K562 (cell line): Measurements from ENCODE around the gene CYSTM1. TPM values are rescaled to one million over a fixed set of nuclear protein-coding genes. Genes with fewer than 3 reads are reported as not detected.
A peak's percentile ranks its signal among the peaks of the same experiment; 100 is the strongest.

Source experiments
- CCNT2 ChIP-seq: IDR thresholded peaks from 2 replicates; pipeline ENCODE4 v1.6.1; 2011; ENCODE audit warnings: borderline replicate concordance, low read depth, mild to moderate bottlenecking, moderate library complexity, mixed read lengths, low read length; ENCODE audit not compliant: insufficient read length; ENCODE audit errors: extremely low read depth
- CXXC5 ChIP-seq: fragments of 250-450 bp; sonication (Bioruptor Pico); IDR thresholded peaks from 2 replicates; pipeline ENCODE4 v1.8.0; 2022; ENCODE audit warnings: inconsistent platforms, mild to moderate bottlenecking, moderate library complexity
- EP400 ChIP-seq: fragments of 450-650 bp; IDR thresholded peaks from 2 replicates; pipeline ENCODE4 v1.6.1; 2017; ENCODE audit warnings: antibody characterized with exemption, mild to moderate bottlenecking, moderate library complexity
- FOXJ2 ChIP-seq: fragments of 200-800 bp; sonication (Bioruptor generic); IDR thresholded peaks from 2 replicates; pipeline ENCODE4 v1.6.1; 2016; ENCODE audit warnings: missing genetic modification characterization, missing compliant biosample characterization
- HCFC1 ChIP-seq: IDR thresholded peaks from 2 replicates; pipeline ENCODE4 v1.6.1; 2012; ENCODE audit warnings: low read depth, low read length, improper control_type of control experiment
- HNRNPL ChIP-seq: fragments of 200-400 bp; formaldehyde crosslinking; IDR thresholded peaks from 2 replicates; pipeline ENCODE4 v1.6.1; 2017; ENCODE audit warnings: low read depth, mild to moderate bottlenecking, low read length
- MTA3 ChIP-seq: fragments of 450-650 bp; formaldehyde crosslinking; IDR thresholded peaks from 2 replicates; pipeline ENCODE4 v1.6.1; 2017; ENCODE audit warnings: mild to moderate bottlenecking, borderline replicate concordance
- NELFE ChIP-seq: IDR thresholded peaks from 2 replicates; pipeline ENCODE4 v1.6.1; 2011; ENCODE audit warnings: mild to moderate bottlenecking; ENCODE audit not compliant: insufficient read depth, insufficient read length
- PRMT5 ChIP-seq: sonication (generic); formaldehyde crosslinking; IDR thresholded peaks from 2 replicates; pipeline ENCODE4 v1.5.0; 2020; ENCODE audit warnings: missing genetic modification reagents
- PURB ChIP-seq: sonication (generic); formaldehyde crosslinking; IDR thresholded peaks from 2 replicates; pipeline ENCODE4 v1.9.0; 2021; ENCODE audit warnings: low read depth, mild to moderate bottlenecking, missing genetic modification reagents
- RCOR1 ChIP-seq, 2 experiments: IDR thresholded peaks; 2 replicates each; pipeline ENCODE4 v1.6.1; 2012; ENCODE audit warnings: low read depth in 2 of 2, low read length in 2 of 2, borderline replicate concordance in 1 of 2, improper control_type of control experiment in 1 of 2
- SMAD3 ChIP-seq: fragments of 450-650 bp; formaldehyde crosslinking; conservative IDR thresholded peaks from 2 replicates; pipeline ENCODE4 v1.4.0; 2020; ENCODE audit warnings: mild to moderate bottlenecking
- SREBF2 ChIP-seq: sonication (generic); formaldehyde crosslinking; IDR thresholded peaks from 2 replicates; pipeline ENCODE4 v1.4.0; 2020; ENCODE audit warnings: mild to moderate bottlenecking, missing genetic modification reagents
- SUPT5H ChIP-seq: fragments of 450-650 bp; IDR thresholded peaks from 2 replicates; pipeline ENCODE4 v1.6.1; 2016
- TBL1XR1 ChIP-seq, 2 experiments: IDR thresholded peaks; 2 replicates each; pipeline ENCODE4 v1.6.1; 2012; ENCODE audit warnings: improper control_type of control experiment in 2 of 2, low read length in 2 of 2, mild to moderate bottlenecking in 1 of 2
- ZNF232 ChIP-seq: sonication (generic); formaldehyde crosslinking; IDR thresholded peaks from 2 replicates; pipeline ENCODE4 v1.8.0; 2022; ENCODE audit warnings: mild to moderate bottlenecking, missing genetic modification reagents
- ZNF24 ChIP-seq: fragments of 450-650 bp; IDR thresholded peaks from 2 replicates; pipeline ENCODE4 v1.6.1; 2016
- polyA plus RNA-seq, 8 experiments: library from polyadenylated mRNA; depleted of rRNA in 4 of 8; stranded (reverse) in 5 of 8; unstranded in 3 of 8; fragments of >200 nt; fragmentation: Nextera tagmentation in 2 of 8; fragmentation: Illumina TruSeq in 1 of 8; extraction: Ambion mirVana in 2 of 8; extraction: Trizol in 1 of 8; gene quantifications; 2 replicates each; pipeline versions ENCODE4 v1.2.1 to v1.2.3, GENCODE V29; 2011 to 2014; ENCODE audit warnings: inconsistent platforms in 1 of 8, missing spikeins in 1 of 8
- total RNA-seq, 7 experiments: library from RNA; depleted of rRNA in 6 of 7; stranded (reverse); fragments of >200 nt in 6 of 7; fragmentation: Illumina TruSeq in 2 of 7; extraction: Trizol in 2 of 7; gene quantifications; 2 replicates each; pipeline versions ENCODE4 v1.2.1 to v1.2.3, GENCODE V29; 2011 to 2021; ENCODE audit warnings: low replicate concordance in 1 of 7
- TF ChIP-seq, protein P1 (sequence below), 2 experiments: fragments of 200-800 bp in 1 of 2; sonication (Bioruptor generic) in 1 of 2; sonication (generic) in 1 of 2; formaldehyde crosslinking in 1 of 2; IDR thresholded peaks in 1 of 2; conservative IDR thresholded peaks in 1 of 2; 2 replicates each; pipeline versions ENCODE4 v1.5.0 to v1.6.1; 2016 to 2020; ENCODE audit warnings: missing compliant biosample characterization in 1 of 2, missing genetic modification characterization in 1 of 2, missing genetic modification reagents in 1 of 2
- TF ChIP-seq, protein P2 (sequence below): fragments of 450-650 bp; conservative IDR thresholded peaks from 2 replicates; pipeline ENCODE4 v1.6.1; 2016; ENCODE audit warnings: missing genetic modification characterization, low read depth, mild to moderate bottlenecking, control low read depth, missing compliant biosample characterization
- TF ChIP-seq, protein P3 (sequence below): fragments of 250-450 bp; sonication (Bioruptor Pico); IDR thresholded peaks from 2 replicates; pipeline ENCODE4 v1.4.0; 2020
- TF ChIP-seq, protein P4 (sequence below): fragments of 450-650 bp; IDR thresholded peaks from 2 replicates; pipeline ENCODE4 v1.6.1; 2016; ENCODE audit warnings: borderline replicate concordance

The CYSTM1 gene
- total and polyA plus RNA-seq, 9 of the 15 experiments (the other 6 are each of a cell fraction or from before 2014, with no cell fraction given) = 76.1 to 422 (median 108) TPM

DNA sequence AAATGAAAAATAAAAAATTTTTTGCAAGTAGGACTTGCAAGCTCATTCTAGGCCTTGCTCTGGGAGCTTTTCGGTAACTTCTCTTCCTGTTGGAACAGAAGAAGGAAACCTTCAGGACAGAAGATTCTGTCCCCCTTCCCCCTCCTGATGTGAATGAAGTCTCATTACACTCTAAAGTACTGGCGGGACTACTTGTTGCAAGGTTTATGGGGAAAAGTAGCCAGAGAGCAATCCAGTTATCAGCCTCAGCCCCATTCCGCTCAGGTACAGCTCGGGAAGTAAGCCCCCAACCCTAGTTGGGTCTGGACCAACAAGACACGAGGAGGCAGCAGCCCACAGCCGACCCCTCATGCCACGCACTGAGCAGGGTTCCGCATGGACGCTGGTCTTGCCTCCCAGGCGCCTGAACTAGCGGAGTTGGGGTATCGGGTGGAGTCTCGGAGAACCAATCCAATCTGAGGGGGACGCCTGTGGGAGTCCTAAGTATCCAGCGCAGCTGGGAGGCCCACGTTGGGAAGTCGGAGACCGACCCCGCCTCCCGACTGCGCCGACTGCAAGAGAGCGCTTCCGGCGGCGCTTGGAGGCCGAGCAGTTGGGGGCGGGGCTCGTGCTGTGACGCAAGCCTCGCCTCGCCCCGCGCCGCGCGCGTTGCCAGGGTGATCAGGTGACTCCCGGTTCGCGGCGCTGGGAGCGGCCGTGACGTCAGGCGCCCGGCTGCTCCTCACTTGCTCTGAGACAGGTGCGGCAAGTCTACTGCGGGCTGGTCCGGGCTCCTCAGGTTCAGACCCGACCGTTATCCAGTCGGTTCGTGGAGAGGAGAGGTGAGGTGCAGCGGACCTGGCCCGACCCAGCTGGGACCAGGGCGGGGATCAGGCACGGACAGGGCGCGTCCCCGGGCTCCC, at the start of gene CYSTM1 (continued):
- TF ChIP-seq CCNT2 (peak; percentile 91), HCFC1 (0 out of 2 replicates have a peak, but pooled peaks have one; percentile 27), PURB (CRISPR knock-in tag) (no peak), SREBF2 (CRISPR knock-in tag) (no peak), SUPT5H (peak; percentile 82), EP400 (peak; percentile 76), MTA3 (peak; percentile 76), HNRNPL (no peak), FOXJ2 (tag) (peak; percentile 85; the same call in 1 of the 2 replicates), ZNF24 (no peak), RCOR1 (IDR thresholded peaks at IDR 0.05; ENCODE audit: borderline replicate concordance in 1 of 2, low read depth in 2 of 2, low read length in 2 of 2) (no peak), SMAD3 (CRISPR knock-in tag) (no peak), PRMT5 (CRISPR knock-in tag) (no peak), CXXC5 (peak; percentile 98), TBL1XR1 (IDR thresholded peaks at IDR 0.05; ENCODE audit: low read length in 2 of 2) (0 out of 4 replicates have a peak, but pooled peaks of 1 of the 2 experiments have one; percentile 9), ZNF232 (CRISPR knock-in tag) (no peak), NELFE (no peak)
- TF ChIP-seq, protein P1, sequence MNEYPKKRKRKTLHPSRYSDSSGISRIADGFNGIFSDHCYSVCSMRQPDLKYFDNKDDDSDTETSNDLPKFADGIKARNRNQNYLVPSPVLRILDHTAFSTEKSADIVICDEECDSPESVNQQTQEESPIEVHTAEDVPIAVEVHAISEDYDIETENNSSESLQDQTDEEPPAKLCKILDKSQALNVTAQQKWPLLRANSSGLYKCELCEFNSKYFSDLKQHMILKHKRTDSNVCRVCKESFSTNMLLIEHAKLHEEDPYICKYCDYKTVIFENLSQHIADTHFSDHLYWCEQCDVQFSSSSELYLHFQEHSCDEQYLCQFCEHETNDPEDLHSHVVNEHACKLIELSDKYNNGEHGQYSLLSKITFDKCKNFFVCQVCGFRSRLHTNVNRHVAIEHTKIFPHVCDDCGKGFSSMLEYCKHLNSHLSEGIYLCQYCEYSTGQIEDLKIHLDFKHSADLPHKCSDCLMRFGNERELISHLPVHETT (CRISPR knock-in tag; conservative IDR thresholded peaks at IDR 0.05 in 1 of 2, IDR thresholded peaks at IDR 0.05 in 1 of 2) = peak in 1 of 2 experiments; percentile 36; a peak in 1 of 4 replicates
- TF ChIP-seq, protein P2, sequence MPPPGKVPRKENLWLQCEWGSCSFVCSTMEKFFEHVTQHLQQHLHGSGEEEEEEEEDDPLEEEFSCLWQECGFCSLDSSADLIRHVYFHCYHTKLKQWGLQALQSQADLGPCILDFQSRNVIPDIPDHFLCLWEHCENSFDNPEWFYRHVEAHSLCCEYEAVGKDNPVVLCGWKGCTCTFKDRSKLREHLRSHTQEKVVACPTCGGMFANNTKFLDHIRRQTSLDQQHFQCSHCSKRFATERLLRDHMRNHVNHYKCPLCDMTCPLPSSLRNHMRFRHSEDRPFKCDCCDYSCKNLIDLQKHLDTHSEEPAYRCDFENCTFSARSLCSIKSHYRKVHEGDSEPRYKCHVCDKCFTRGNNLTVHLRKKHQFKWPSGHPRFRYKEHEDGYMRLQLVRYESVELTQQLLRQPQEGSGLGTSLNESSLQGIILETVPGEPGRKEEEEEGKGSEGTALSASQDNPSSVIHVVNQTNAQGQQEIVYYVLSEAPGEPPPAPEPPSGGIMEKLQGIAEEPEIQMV (tag) = peak; percentile 79; the same call in 1 of the 2 replicates
- TF ChIP-seq, protein P3, sequence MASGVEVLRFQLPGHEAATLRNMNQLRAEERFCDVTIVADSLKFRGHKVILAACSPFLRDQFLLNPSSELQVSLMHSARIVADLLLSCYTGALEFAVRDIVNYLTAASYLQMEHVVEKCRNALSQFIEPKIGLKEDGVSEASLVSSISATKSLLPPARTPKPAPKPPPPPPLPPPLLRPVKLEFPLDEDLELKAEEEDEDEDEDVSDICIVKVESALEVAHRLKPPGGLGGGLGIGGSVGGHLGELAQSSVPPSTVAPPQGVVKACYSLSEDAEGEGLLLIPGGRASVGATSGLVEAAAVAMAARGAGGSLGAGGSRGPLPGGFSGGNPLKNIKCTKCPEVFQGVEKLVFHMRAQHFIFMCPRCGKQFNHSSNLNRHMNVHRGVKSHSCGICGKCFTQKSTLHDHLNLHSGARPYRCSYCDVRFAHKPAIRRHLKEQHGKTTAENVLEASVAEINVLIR (CRISPR knock-in tag) = peak; percentile 85
- TF ChIP-seq, protein P4, sequence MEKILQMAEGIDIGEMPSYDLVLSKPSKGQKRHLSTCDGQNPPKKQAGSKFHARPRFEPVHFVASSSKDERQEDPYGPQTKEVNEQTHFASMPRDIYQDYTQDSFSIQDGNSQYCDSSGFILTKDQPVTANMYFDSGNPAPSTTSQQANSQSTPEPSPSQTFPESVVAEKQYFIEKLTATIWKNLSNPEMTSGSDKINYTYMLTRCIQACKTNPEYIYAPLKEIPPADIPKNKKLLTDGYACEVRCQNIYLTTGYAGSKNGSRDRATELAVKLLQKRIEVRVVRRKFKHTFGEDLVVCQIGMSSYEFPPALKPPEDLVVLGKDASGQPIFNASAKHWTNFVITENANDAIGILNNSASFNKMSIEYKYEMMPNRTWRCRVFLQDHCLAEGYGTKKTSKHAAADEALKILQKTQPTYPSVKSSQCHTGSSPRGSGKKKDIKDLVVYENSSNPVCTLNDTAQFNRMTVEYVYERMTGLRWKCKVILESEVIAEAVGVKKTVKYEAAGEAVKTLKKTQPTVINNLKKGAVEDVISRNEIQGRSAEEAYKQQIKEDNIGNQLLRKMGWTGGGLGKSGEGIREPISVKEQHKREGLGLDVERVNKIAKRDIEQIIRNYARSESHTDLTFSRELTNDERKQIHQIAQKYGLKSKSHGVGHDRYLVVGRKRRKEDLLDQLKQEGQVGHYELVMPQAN = no peak; the same call in 1 of the 2 replicates
